NT2/D1 (cell line): ENCODE measurements around the gene FAM78A.
A peak's percentile ranks its signal among the peaks of the same experiment; 100 is the strongest.

ENCODE experiments used
- DNase-seq: peaks from one replicate; pipeline ENCODE4 v3.0.0-alpha.2; 2011; ENCODE audit warnings: low read depth, low spot score
- H3K27me3 ChIP-seq: 2 replicates; pipeline ENCODE4 v1.6.0; 2011; ENCODE audit warnings: mild to moderate bottlenecking; ENCODE audit not compliant: insufficient read length, insufficient read depth
- H3K36me3 ChIP-seq: 2 replicates; pipeline ENCODE4 v1.6.1; 2011; ENCODE audit warnings: mild to moderate bottlenecking, low read length, mixed read lengths; ENCODE audit not compliant: insufficient read depth, insufficient read length
- H3K4me1 ChIP-seq: 2 replicates; pipeline ENCODE4 v1.5.1; 2011; ENCODE audit not compliant: insufficient read depth, insufficient read length
- H3K4me3 ChIP-seq: 2 replicates; pipeline ENCODE4 v1.5.1; 2011; ENCODE audit warnings: low read depth; ENCODE audit not compliant: insufficient read length
- H3K9ac ChIP-seq: 2 replicates; pipeline ENCODE4 v1.6.0; 2011; ENCODE audit warnings: low read depth; ENCODE audit not compliant: insufficient read length
- H3K9me3 ChIP-seq: 2 replicates; pipeline ENCODE4 v1.5.1; 2011; ENCODE audit warnings: mild to moderate bottlenecking, low read length; ENCODE audit not compliant: insufficient read depth
- SUZ12 ChIP-seq: IDR thresholded peaks from 2 replicates; pipeline ENCODE4 v1.6.1; 2011; ENCODE audit not compliant: insufficient read length, insufficient read depth; ENCODE audit errors: extremely low read depth
- YY1 ChIP-seq: IDR thresholded peaks from 2 replicates; pipeline ENCODE4 v1.6.1; 2011; ENCODE audit not compliant: insufficient read length, insufficient read depth
- ZNF274 ChIP-seq: IDR thresholded peaks from 2 replicates; pipeline ENCODE4 v1.6.1; 2011; ENCODE audit warnings: mild to moderate bottlenecking, low read depth, low read length

The FAM78A gene

GRCh38 chr9:131291795-131292315, 15.5 kb upstream of the FAM78A start:
- H3K9ac ChIP-seq = no peak overlapping the region
- H3K9me3 ChIP-seq = no peaks in the 10 kb centered on the region
- DNase-seq = no peak
- H3K36me3 ChIP-seq = no peaks in the 10 kb centered on the region
- no peak overlapping the region for H3K4me3 ChIP-seq
- H3K4me1 ChIP-seq = peaks cover 27% of the 10 kb centered on the region
- no peak for TF ChIP-seq ZNF274
- no peaks in the 10 kb centered on the region for H3K27me3 ChIP-seq

- no peak overlapping the region for H3K4me3 ChIP-seq
- H3K9me3 ChIP-seq = no peaks in the 10 kb centered on the region
- peak overlapping the region; percentile 74 for H3K9ac ChIP-seq
- DNase-seq = no peak
- H3K4me1 ChIP-seq = peaks cover 22% of the 10 kb centered on the region
- H3K36me3 ChIP-seq = no peaks in the 10 kb centered on the region
- TF ChIP-seq YY1 (no peak), SUZ12 (no peak), ZNF274 (no peak)
- H3K27me3 ChIP-seq = no peaks in the 10 kb centered on the region
These were observed 14.6 kb upstream of the FAM78A start for GRCh38 chr9:131290767-131291370.

GRCh38 chr9:131290036-131290766, 13.9 kb upstream of the FAM78A start:
- Histone ChIP-seq H3K27me3 (no peaks in the 10 kb centered on the region), H3K4me1 (peaks cover 22% of the 10 kb centered on the region), H3K36me3 (no peaks in the 10 kb centered on the region), H3K4me3 (peak overlapping the region; percentile 22), H3K9ac (peak overlapping the region; percentile 74), H3K9me3 (no peaks in the 10 kb centered on the region)
- TF ChIP-seq SUZ12 = no peak
- TF ChIP-seq ZNF274 = no peak
- no peak for TF ChIP-seq YY1
- DNase-seq = no peak

GRCh38 chr9:131289301-131290035, 13.2 kb upstream of the FAM78A start, which contains the start of gene PLPP7:
TSS of gene PLPP7 (plus strand) at chr9:131289723. CDS start at chr9:131289998, 275 bp downstream.
- H3K9ac ChIP-seq = peak within 1 kb of the TSS; percentile 74
- peak; percentile 46 for DNase-seq

GRCh38 chr9:131288217-131288616, 11.9 kb upstream of the FAM78A start:
- H3K4me3 ChIP-seq = no peak overlapping the region
- H3K9me3 ChIP-seq = no peaks in the 10 kb centered on the region
- no peak for DNase-seq
- no peak overlapping the region for H3K9ac ChIP-seq
- H3K4me1 ChIP-seq = peaks cover 21% of the 10 kb centered on the region
- no peaks in the 10 kb centered on the region for H3K36me3 ChIP-seq
- peaks cover 6% of the 10 kb centered on the region for H3K27me3 ChIP-seq
- TF ChIP-seq YY1 (no peak), SUZ12 (no peak), ZNF274 (no peak)

More at GRCh38 chr9:131289301-131290035, 13.2 kb upstream of the FAM78A start, which contains the start of gene PLPP7:
- peaks cover 24% of the 10 kb centered on the region for H3K4me1 ChIP-seq
- no peaks in the 10 kb centered on the region for H3K9me3 ChIP-seq
- H3K36me3 ChIP-seq = no peaks in the 10 kb centered on the region
- peak within 1 kb of the TSS; percentile 22 for H3K4me3 ChIP-seq
- TF ChIP-seq ZNF274 (no peak), YY1 (no peak)
- H3K27me3 ChIP-seq = no peaks in the 10 kb centered on the region

- no peak for DNase-seq
- Histone ChIP-seq H3K27me3 (peaks cover 9% of the 10 kb centered on the region), H3K9me3 (no peaks in the 10 kb centered on the region), H3K4me3 (no peak overlapping the region), H3K36me3 (no peaks in the 10 kb centered on the region), H3K4me1 (peaks cover 21% of the 10 kb centered on the region), H3K9ac (no peak overlapping the region)
- no peak for TF ChIP-seq ZNF274
- no peak for TF ChIP-seq YY1
- TF ChIP-seq SUZ12 = no peak
These were observed 11.0 kb upstream of the FAM78A start for GRCh38 chr9:131287359-131287758.

- Histone ChIP-seq H3K36me3 (no peaks in the 10 kb centered on the region), H3K4me1 (peaks cover 18% of the 10 kb centered on the region), H3K27me3 (peaks cover 22% of the 10 kb centered on the region), H3K9me3 (no peaks in the 10 kb centered on the region), H3K4me3 (no peak overlapping the region), H3K9ac (no peak overlapping the region)
- no peak for DNase-seq
- TF ChIP-seq SUZ12 (no peak), ZNF274 (no peak), YY1 (no peak)
These were observed 8.5 kb upstream of the FAM78A start for GRCh38 chr9:131284856-131285255.
